ENCODE data around the gene TOM1L2.

TOM1L2 gene

DNA sequence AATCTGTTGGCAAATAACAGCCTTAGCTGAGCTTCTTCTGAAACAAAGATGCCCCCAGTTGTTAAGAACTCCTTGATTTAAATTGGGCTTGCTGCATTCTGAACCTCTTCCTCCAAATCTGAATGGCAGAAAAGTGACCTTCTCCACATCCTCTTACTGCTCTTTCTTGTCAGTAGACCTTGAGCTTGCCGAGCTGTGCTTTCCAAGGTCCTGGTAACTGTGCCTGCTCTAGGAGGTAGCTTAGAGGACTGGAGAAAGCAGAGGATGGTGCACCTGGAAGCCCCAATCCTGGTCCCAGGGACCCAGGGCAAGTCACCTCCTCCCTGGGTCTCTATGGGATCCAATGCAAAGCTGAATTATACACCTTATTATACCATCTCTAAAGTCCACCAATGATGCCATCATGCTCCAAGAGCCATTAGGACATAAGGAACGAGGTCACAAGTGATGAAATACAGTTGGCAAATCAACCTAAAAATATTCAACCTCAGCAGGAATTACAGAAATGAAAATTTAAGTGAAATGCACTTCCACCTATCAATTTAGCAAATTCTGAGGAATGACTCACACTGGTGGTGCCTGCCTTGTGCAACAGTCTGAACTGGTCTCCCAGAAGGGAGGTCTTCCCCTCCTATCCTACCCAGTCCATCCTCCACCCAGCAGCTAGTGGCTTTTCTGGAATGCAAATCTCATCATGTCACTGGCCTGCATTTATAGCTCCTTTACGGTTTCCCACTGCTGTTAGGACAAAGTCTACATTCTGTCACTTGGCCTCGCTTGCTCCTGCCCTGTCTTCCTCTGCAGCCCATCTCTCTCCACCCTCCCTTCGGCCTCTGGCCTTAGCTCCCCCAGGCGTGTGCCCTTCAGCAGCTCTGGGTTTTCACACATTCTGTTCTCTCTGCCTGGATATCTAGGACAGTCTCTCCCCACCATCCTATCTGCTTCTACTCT lies 36.6 kb downstream of the TOM1L2 start:
- Histone ChIP-seq H3K27me3 (ENCODE audit: insufficient read depth, low read length) (no peaks in the 10 kb centered on the region), H3K36me3 (ENCODE audit: insufficient read depth, low read length) (no peaks in the 10 kb centered on the region), H3K4me1 (ENCODE audit: control insufficient read depth, insufficient read depth, low read length, unreplicated experiment) (peaks cover 70% of the 10 kb centered on the region), H3K4me3 (ENCODE audit: low read depth, low read length) (peak overlapping the region; percentile 36; the same call in 1 of the 2 replicates), H3K79me2 (ENCODE audit: control insufficient read depth, insufficient read depth, low read length, unreplicated experiment) (peaks cover 55% of the 10 kb centered on the region), H3K27ac (ENCODE audit: low read depth, low read length) (peak overlapping the region; percentile 89), H2AFZ (ENCODE audit: low read length, unreplicated experiment) (no peak overlapping the region)

DNA sequence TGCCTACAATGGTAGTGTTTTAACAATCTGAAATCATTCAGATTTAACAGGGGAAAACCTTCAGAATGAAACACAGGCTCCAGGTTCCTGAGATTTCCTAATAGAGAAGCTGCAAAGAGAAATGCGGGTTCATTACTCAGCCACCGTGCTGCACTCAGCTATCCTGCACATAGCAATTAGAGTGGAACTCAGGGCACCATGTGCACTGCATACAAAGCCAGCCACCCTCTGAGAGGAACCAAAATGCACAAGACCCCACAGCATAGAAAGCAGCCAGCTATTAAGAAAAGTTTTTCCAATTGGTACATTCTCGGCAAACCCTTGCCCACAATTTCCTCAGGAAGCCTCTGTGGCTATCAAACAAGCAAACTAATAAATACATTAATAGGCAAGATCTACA lies 37.4 kb downstream of the TOM1L2 start:
- Histone ChIP-seq H3K79me2 (ENCODE audit: control insufficient read depth, insufficient read depth, low read length, unreplicated experiment) (peaks cover 54% of the 10 kb centered on the region), H3K4me3 (ENCODE audit: low read depth, low read length) (no peak overlapping the region), H3K27ac (ENCODE audit: low read depth, low read length) (no peak overlapping the region)

DNA sequence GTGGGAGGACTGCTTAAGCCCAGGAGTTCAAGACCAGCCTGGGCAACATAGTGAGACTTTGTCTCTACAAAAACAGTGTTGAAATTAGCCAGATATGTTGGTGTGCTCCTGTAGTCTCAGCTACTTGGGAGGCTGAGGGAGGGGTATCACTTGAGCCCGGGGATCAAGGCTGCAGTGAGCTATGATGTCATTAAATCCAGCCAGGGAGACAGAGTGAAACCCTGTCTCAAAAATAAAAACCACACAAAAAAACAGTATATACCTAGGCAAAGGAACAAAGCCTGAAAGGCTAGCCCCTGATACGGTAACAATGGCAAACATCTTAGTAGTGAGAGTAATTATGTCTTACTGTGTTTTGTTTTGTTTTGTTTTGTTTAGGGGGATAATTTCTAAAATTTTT lies 38.0 kb downstream of the TOM1L2 start:
- Histone ChIP-seq H2AFZ (ENCODE audit: low read length, unreplicated experiment) (no peak overlapping the region), H3K36me3 (ENCODE audit: insufficient read depth, low read length) (no peaks in the 10 kb centered on the region), H3K27me3 (ENCODE audit: insufficient read depth, low read length) (no peaks in the 10 kb centered on the region)

More for the DNA sequence above, 37.4 kb downstream of the TOM1L2 start:
- Histone ChIP-seq H3K36me3 (ENCODE audit: insufficient read depth, low read length) (no peaks in the 10 kb centered on the region), H3K4me1 (ENCODE audit: control insufficient read depth, insufficient read depth, low read length, unreplicated experiment) (peaks cover 73% of the 10 kb centered on the region), H2AFZ (ENCODE audit: low read length, unreplicated experiment) (no peak overlapping the region), H3K27me3 (ENCODE audit: insufficient read depth, low read length) (no peaks in the 10 kb centered on the region)

DNA sequence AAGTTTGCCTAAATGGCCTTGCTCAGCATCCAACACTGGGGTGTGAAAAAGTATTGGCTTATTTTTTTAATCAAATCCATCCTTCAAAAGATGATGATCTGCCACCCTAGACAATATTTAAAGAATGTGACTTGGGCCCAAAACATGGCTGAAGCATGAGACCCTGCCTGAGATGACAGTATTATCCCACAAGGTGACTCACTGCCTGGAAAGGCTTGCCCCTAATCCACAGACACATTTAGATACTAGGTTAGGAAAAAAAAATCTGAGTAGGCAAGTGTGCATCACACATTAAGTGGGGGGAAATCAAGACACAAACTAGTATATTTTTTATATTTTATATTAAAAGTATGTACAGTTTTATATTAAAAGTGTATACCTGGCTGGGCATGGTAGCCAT lies 38.4 kb downstream of the TOM1L2 start:
- peaks cover 73% of the 10 kb centered on the region for H3K4me1 ChIP-seq (ENCODE audit: control insufficient read depth, insufficient read depth, low read length, unreplicated experiment)
- H3K36me3 ChIP-seq (ENCODE audit: insufficient read depth, low read length), result no peaks in the 10 kb centered on the region
- no peaks in the 10 kb centered on the region for H3K27me3 ChIP-seq (ENCODE audit: insufficient read depth, low read length)
- no peak overlapping the region for H3K27ac ChIP-seq (ENCODE audit: low read depth, low read length)
- H2AFZ ChIP-seq (ENCODE audit: low read length, unreplicated experiment), result no peak overlapping the region
- H3K4me3 ChIP-seq (ENCODE audit: low read depth, low read length), result no peak overlapping the region
- peaks cover 55% of the 10 kb centered on the region for H3K79me2 ChIP-seq (ENCODE audit: control insufficient read depth, insufficient read depth, low read length, unreplicated experiment)

More for the DNA sequence above, 38.0 kb downstream of the TOM1L2 start:
- peaks cover 55% of the 10 kb centered on the region for H3K79me2 ChIP-seq (ENCODE audit: control insufficient read depth, insufficient read depth, low read length, unreplicated experiment)
- H3K4me1 ChIP-seq (ENCODE audit: control insufficient read depth, insufficient read depth, low read length, unreplicated experiment), result peaks cover 73% of the 10 kb centered on the region
- H3K27ac ChIP-seq (ENCODE audit: low read depth, low read length), result no peak overlapping the region
- H3K4me3 ChIP-seq (ENCODE audit: low read depth, low read length), result no peak overlapping the region

DNA sequence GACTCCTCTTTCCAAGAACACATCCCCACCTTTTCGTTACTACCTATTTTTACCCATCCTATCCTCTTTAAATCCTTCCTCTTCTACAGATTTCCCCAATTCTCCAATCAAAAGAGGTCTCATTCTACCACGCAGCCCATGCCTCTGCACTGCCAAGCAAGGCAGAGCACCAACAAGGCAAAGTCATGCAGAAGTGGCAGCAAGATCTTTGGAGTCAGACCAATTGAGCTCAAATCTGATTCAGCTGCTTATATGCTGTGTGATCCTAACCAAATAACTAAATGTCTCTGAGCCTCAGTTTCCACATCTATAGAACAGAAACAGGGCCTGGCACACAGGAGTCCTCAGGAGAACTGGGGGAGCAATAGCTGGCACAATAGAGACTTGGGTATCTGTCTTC lies 41.0 kb downstream of the TOM1L2 start:
- Histone ChIP-seq H3K27ac (ENCODE audit: low read depth, low read length) (no peak overlapping the region), H2AFZ (ENCODE audit: low read length, unreplicated experiment) (no peak overlapping the region), H3K36me3 (ENCODE audit: insufficient read depth, low read length) (no peaks in the 10 kb centered on the region), H3K4me1 (ENCODE audit: control insufficient read depth, insufficient read depth, low read length, unreplicated experiment) (peaks cover 68% of the 10 kb centered on the region), H3K27me3 (ENCODE audit: insufficient read depth, low read length) (no peaks in the 10 kb centered on the region), H3K79me2 (ENCODE audit: control insufficient read depth, insufficient read depth, low read length, unreplicated experiment) (peaks cover 49% of the 10 kb centered on the region), H3K4me3 (ENCODE audit: low read depth, low read length) (no peak overlapping the region)

DNA sequence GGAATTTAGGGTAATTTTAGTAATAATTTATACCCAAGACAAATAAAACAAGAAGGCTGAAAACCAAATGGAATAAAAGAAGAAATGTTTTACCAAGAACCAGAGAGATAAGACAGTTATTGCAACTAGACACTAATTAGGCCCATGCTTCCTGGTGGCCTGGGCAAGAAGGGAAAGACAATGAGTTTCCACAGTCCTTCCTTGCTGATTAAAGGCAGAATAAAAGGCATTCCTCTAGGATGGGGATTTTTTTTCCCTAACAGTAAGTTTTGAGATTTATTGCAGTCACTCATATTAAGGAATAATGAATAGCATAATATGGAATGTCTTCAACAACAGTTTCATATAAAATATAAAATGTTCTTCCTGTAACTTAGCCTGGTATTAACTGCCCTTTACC lies 41.5 kb downstream of the TOM1L2 start:
- no peak overlapping the region for H2AFZ ChIP-seq (ENCODE audit: low read length, unreplicated experiment)
- H3K27ac ChIP-seq (ENCODE audit: low read depth, low read length), result no peak overlapping the region
- H3K79me2 ChIP-seq (ENCODE audit: control insufficient read depth, insufficient read depth, low read length, unreplicated experiment), result peaks cover 52% of the 10 kb centered on the region
- no peaks in the 10 kb centered on the region for H3K27me3 ChIP-seq (ENCODE audit: insufficient read depth, low read length)
- H3K4me1 ChIP-seq (ENCODE audit: control insufficient read depth, insufficient read depth, low read length, unreplicated experiment), result peaks cover 63% of the 10 kb centered on the region
- H3K4me3 ChIP-seq (ENCODE audit: low read depth, low read length), result no peak overlapping the region
- H3K36me3 ChIP-seq (ENCODE audit: insufficient read depth, low read length), result no peaks in the 10 kb centered on the region

DNA sequence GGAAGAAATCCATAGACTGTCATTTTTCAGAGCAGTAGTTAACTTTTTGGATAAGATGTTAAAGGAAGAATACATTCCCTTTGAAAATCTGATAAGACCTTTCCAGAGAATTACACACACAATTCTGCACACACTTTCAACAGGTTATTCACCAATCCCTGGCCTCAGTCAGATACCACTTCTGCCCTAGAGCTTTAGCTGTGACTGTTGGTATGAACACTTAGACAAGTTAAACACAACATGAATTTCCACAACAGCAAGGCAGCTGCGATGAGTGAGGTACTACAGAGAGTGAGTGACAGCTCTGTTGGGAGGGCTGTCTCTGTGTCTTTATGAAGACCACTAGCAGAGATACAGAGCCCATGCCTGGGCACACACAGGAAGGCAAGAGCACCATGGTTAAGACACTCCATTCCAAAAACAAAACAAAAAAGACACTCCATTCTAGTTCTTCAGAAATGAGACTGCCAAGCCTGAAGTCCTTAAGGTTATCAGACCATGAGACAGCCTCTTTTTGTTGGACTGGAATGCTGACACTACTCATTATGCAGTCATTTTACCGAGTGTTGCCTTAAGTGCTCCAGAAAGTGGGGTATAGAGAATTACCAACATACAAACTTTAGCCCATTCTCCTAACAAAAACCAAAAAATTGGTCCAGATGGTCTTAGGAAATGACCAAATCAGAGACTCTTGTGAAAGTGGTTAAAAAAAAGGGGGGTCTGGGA lies 42.4 kb downstream of the TOM1L2 start:
- H3K4me1 ChIP-seq (ENCODE audit: control insufficient read depth, insufficient read depth, low read length, unreplicated experiment), result peaks cover 61% of the 10 kb centered on the region
- no peaks in the 10 kb centered on the region for H3K27me3 ChIP-seq (ENCODE audit: insufficient read depth, low read length)
- H3K79me2 ChIP-seq (ENCODE audit: control insufficient read depth, insufficient read depth, low read length, unreplicated experiment), result peaks cover 56% of the 10 kb centered on the region
- H2AFZ ChIP-seq (ENCODE audit: low read length, unreplicated experiment), result no peak overlapping the region
- 0 out of 2 replicates have a peak overlapping the region, but pooled peaks have one; percentile 10 for H3K4me3 ChIP-seq (ENCODE audit: low read depth, low read length)
- H3K27ac ChIP-seq (ENCODE audit: low read depth, low read length), result peak overlapping the region; percentile 36; the same call in 1 of the 2 replicates
- no peaks in the 10 kb centered on the region for H3K36me3 ChIP-seq (ENCODE audit: insufficient read depth, low read length)

DNA sequence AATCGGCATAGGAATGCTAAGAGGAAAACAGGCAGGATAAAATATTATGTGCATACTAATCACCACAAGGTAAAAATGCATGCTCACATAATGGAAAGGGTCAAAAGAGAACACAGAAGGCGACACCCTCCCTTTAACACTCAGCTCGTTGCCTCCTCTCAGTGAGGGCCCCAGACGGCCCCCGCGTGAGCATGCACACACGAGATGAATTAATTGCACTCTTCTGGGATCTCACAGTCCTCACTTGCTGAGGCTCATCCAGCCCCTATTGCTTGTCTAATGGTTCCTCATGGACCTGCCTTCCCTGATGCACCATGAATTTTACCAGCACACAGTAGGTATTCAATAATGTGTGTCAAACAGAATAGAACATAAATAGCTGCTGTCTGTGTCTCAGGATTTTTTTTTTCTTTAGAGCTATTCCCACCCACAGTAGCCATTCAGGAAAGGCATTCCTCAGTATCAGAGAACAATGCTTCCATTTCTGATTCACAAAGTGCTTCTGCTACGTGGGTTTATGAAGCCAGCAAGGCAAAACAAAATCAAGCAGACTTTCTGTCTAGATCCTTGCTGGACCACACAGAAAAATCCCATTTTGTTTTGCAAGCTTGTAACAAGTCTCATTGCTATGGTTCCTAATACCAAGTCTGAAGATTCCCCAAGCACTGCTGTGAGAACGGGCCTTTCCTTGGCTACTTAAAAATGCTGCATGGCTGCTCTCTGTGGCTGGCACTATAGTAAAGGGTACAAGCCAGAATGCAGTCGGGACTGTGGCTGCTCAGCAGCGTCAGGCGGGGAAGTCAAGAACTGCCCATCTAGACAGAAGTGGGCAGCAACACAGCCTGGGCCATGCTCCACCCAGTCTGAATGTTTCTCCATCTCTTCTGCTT lies 43.6 kb downstream of the TOM1L2 start:
- Histone ChIP-seq H3K79me2 (ENCODE audit: control insufficient read depth, insufficient read depth, low read length, unreplicated experiment) (peaks cover 51% of the 10 kb centered on the region), H2AFZ (ENCODE audit: low read length, unreplicated experiment) (no peak overlapping the region)

DNA sequence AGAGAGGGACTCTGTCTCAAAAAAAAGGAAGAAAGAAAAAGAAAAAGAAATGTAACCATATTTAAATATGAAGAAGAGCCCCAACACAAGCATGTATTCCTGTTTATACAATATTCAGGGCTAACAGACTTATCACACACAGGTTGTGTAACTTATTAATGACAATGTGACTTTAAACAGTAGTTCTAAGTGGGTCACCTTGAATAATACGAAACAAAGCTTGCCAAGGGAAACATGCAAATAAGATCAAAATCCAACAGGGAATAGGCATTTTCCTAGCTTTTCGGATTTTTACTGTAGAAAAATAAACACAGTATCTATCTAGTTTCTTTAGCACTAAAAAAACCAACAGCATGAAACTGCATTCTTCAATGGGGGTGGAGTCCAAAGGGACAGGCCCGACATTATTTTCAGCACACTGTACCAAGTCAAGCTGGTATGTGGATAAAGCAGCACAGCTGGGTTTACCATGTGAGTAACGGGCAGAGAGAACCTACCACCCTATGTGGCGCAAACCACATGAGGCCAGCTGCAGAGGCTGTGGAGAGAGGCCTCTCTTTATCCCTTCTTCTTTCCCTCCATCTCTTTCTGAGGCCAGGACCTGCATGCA lies 45.3 kb downstream of the TOM1L2 start:
- Histone ChIP-seq H3K79me2 (ENCODE audit: control insufficient read depth, insufficient read depth, low read length, unreplicated experiment) (peaks cover 60% of the 10 kb centered on the region), H3K27me3 (ENCODE audit: insufficient read depth, low read length) (no peaks in the 10 kb centered on the region), H3K27ac (ENCODE audit: low read depth, low read length) (no peak overlapping the region), H3K36me3 (ENCODE audit: insufficient read depth, low read length) (no peaks in the 10 kb centered on the region), H2AFZ (ENCODE audit: low read length, unreplicated experiment) (no peak overlapping the region), H3K4me3 (ENCODE audit: low read depth, low read length) (no peak overlapping the region), H3K4me1 (ENCODE audit: control insufficient read depth, insufficient read depth, low read length, unreplicated experiment) (peaks cover 75% of the 10 kb centered on the region)

More for the DNA sequence above, 43.6 kb downstream of the TOM1L2 start:
- no peak overlapping the region for H3K27ac ChIP-seq (ENCODE audit: low read depth, low read length)
- H3K4me3 ChIP-seq (ENCODE audit: low read depth, low read length), result no peak overlapping the region
- no peaks in the 10 kb centered on the region for H3K36me3 ChIP-seq (ENCODE audit: insufficient read depth, low read length)
- peaks cover 62% of the 10 kb centered on the region for H3K4me1 ChIP-seq (ENCODE audit: control insufficient read depth, insufficient read depth, low read length, unreplicated experiment)
- H3K27me3 ChIP-seq (ENCODE audit: insufficient read depth, low read length), result no peaks in the 10 kb centered on the region

DNA sequence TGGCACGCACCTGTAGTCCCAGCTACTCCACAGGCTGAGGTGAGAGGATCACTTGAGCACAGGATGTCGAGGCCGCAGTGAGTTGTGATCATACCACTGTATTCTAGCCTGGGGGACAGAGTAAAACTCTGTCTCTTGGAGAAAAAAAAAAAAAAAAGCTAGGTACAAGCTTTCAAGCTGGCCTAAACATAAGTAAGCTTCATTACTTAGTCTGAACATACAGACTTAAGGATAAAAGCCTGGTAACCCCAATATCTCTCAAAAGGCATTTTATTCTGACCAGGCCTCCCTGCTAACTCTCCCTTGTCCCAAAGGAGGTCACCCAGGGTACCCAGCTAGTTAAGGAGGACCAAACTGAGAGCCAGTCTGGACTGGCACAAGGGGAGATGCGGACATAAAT lies 46.2 kb downstream of the TOM1L2 start:
- no peaks in the 10 kb centered on the region for H3K27me3 ChIP-seq (ENCODE audit: insufficient read depth, low read length)
- no peak overlapping the region for H3K4me3 ChIP-seq (ENCODE audit: low read depth, low read length)
- peaks cover 76% of the 10 kb centered on the region for H3K4me1 ChIP-seq (ENCODE audit: control insufficient read depth, insufficient read depth, low read length, unreplicated experiment)
- no peaks in the 10 kb centered on the region for H3K36me3 ChIP-seq (ENCODE audit: insufficient read depth, low read length)
- peaks cover 56% of the 10 kb centered on the region for H3K79me2 ChIP-seq (ENCODE audit: control insufficient read depth, insufficient read depth, low read length, unreplicated experiment)
- H2AFZ ChIP-seq (ENCODE audit: low read length, unreplicated experiment), result no peak overlapping the region
- no peak overlapping the region for H3K27ac ChIP-seq (ENCODE audit: low read depth, low read length)

Data from ACC112 (cell line).